GM23338 (cell line): Measurements from ENCODE around the gene OR10T2. TPM values are rescaled to one million over a fixed set of nuclear protein-coding genes. Genes with fewer than 3 reads are reported as not detected.

Experiments used
- ATAC-seq: fragments of 200-7000 bp; cut with Tn5 transposase; 3 replicates; pipeline ENCODE4 v1.9.1; 2020
- DNase-seq: peaks from one replicate; pipeline ENCODE4 v3.0.0-alpha.2; 2015; ENCODE audit warnings: low spot score
- H2AFZ ChIP-seq: fragments of 200-600 bp; sonication (generic); 2 replicates; pipeline ENCODE4 v1.8.0; 2016; ENCODE audit warnings: antibody characterized with exemption, mild to moderate bottlenecking, moderate library complexity
- H3F3A ChIP-seq: fragments of 200-600 bp; sonication (generic); replicated peaks from 2 replicates; pipeline ENCODE4 v1.8.0; 2017; ENCODE audit warnings: antibody characterized with exemption, mixed run types, low read depth
- H3K27ac ChIP-seq: fragments of 200-600 bp; sonication (generic); 2 replicates; pipeline ENCODE4 v1.6.1; 2016; ENCODE audit warnings: low read depth
- H3K27me3 ChIP-seq: fragments of 200-600 bp; sonication (generic); 2 replicates; pipeline ENCODE4 v1.8.0; 2016; ENCODE audit warnings: mild to moderate bottlenecking, mixed run types, moderate library complexity; ENCODE audit not compliant: insufficient read depth
- H3K36me3 ChIP-seq: fragments of 200-600 bp; sonication (generic); 2 replicates; pipeline ENCODE4 v1.8.0; 2016; ENCODE audit warnings: mild to moderate bottlenecking; ENCODE audit not compliant: insufficient read depth
- H3K4me1 ChIP-seq: fragments of 200-600 bp; sonication (generic); 2 replicates; pipeline ENCODE4 v1.8.0; 2016; ENCODE audit warnings: mild to moderate bottlenecking, moderate library complexity; ENCODE audit not compliant: insufficient read depth
- H3K4me2 ChIP-seq: fragments of 200-600 bp; sonication (generic); 2 replicates; pipeline ENCODE4 v1.7.1; 2017; ENCODE audit warnings: mixed run types
- H3K4me3 ChIP-seq: fragments of 200-600 bp; sonication (generic); 2 replicates; pipeline ENCODE4 v1.6.1; 2016; ENCODE audit warnings: mixed run types
- H3K79me2 ChIP-seq: fragments of 200-600 bp; sonication (generic); replicated peaks from 2 replicates; pipeline ENCODE4 v1.8.0; 2017; ENCODE audit warnings: mild to moderate bottlenecking; ENCODE audit not compliant: insufficient read depth
- H3K9me2 ChIP-seq: fragments of 200-600 bp; sonication (generic); 2 replicates; pipeline ENCODE4 v1.8.0; 2017; ENCODE audit not compliant: insufficient read depth
- H4K20me1 ChIP-seq: fragments of 200-600 bp; sonication (generic); replicated peaks from 2 replicates; pipeline ENCODE4 v1.8.0; 2017; ENCODE audit warnings: mild to moderate bottlenecking; ENCODE audit not compliant: insufficient read depth
- H3K27ac Mint-ChIP-seq: 2 replicates; pipeline ENCODE4 v1.8.0; 2020; ENCODE audit warnings: inconsistent platforms, mild to moderate bottlenecking, moderate library complexity, mixed read lengths
- H3K27me3 Mint-ChIP-seq: 3 replicates; pipeline ENCODE4 v1.8.0; 2022; ENCODE audit warnings: low read depth, mild to moderate bottlenecking, moderate library complexity, mixed read lengths, inconsistent platforms; ENCODE audit not compliant: insufficient read depth, poor library complexity
- H3K36me3 Mint-ChIP-seq: 3 replicates; pipeline ENCODE4 v1.8.0; 2021; ENCODE audit warnings: low read depth, mild to moderate bottlenecking, inconsistent platforms, moderate library complexity, mixed read lengths
- H3K4me1 Mint-ChIP-seq: 3 replicates; pipeline ENCODE4 v1.8.0; 2020; ENCODE audit warnings: mild to moderate bottlenecking, inconsistent platforms, mixed read lengths
- H3K4me3 Mint-ChIP-seq: 3 replicates; pipeline ENCODE4 v1.8.0; 2021; ENCODE audit warnings: moderate library complexity, mild to moderate bottlenecking, inconsistent platforms, mixed read lengths
- H3K9me3 Mint-ChIP-seq: 3 replicates; pipeline ENCODE4 v1.8.0; 2020; ENCODE audit warnings: moderate library complexity, mild to moderate bottlenecking, inconsistent platforms, mixed read lengths
- EZH2 ChIP-seq: fragments of 200-600 bp; sonication (generic); IDR thresholded peaks from one replicate; pipeline ENCODE4 v1.8.0; 2017; ENCODE audit warnings: antibody characterized with exemption, mild to moderate bottlenecking, low read depth; ENCODE audit not compliant: unreplicated experiment
- EZH2phosphoT487 ChIP-seq: fragments of 200-600 bp; sonication (generic); IDR thresholded peaks from one replicate; pipeline ENCODE4 v1.8.1; 2018; ENCODE audit warnings: antibody characterized with exemption; ENCODE audit not compliant: unreplicated experiment
- JUNB ChIP-seq: IDR thresholded peaks from one replicate; pipeline ENCODE4 v1.6.1; 2016; ENCODE audit warnings: antibody characterized with exemption; ENCODE audit not compliant: unreplicated experiment
- NANOG ChIP-seq: IDR thresholded peaks from 2 replicates; pipeline ENCODE4 v1.6.1; 2016; ENCODE audit warnings: antibody characterized with exemption, borderline replicate concordance
- POLR2AphosphoS5 ChIP-seq: IDR thresholded peaks from 2 replicates; pipeline ENCODE4 v1.6.1; 2016; ENCODE audit warnings: antibody characterized with exemption, low read depth
- STAT1 ChIP-seq: IDR thresholded peaks from one replicate; pipeline ENCODE4 v1.6.1; 2016; ENCODE audit warnings: antibody characterized with exemption; ENCODE audit not compliant: unreplicated experiment
- ZNF114 ChIP-seq: fragments of 250-450 bp; sonication (Bioruptor Pico); IDR thresholded peaks from 2 replicates; pipeline ENCODE4 v1.5.0; 2020; ENCODE audit warnings: mild to moderate bottlenecking, moderate library complexity
- polyA plus RNA-seq: library from polyadenylated mRNA; unstranded; fragments of >200 nt; fragmentation: Nextera tagmentation; extraction: Ambion mirVana; gene quantifications from 2 replicates; pipeline ENCODE4 v1.2.1, GENCODE V29; 2016
- total RNA-seq: library from RNA; depleted of rRNA; stranded (reverse); fragments of >200 nt; shearing (Covaris generic); gene quantifications from 2 replicates; pipeline ENCODE4 v1.2.3, GENCODE V29; 2014
- TF ChIP-seq, protein P1 (sequence below), 2 experiments: fragments of 200-600 bp in 1 of 2; sonication (generic) in 1 of 2; conservative IDR thresholded peaks; 2 replicates each; pipeline versions ENCODE4 v1.5.1 to v1.6.1; 2016 to 2017; ENCODE audit warnings: antibody characterized with exemption in 2 of 2, low read depth in 2 of 2, mild to moderate bottlenecking in 2 of 2, moderate library complexity in 1 of 2
- TF ChIP-seq, protein P2 (sequence below): fragments of 250-450 bp; sonication (Bioruptor Pico); IDR thresholded peaks from 2 replicates; pipeline ENCODE4 v1.5.0; 2020; ENCODE audit warnings: mild to moderate bottlenecking, moderate library complexity
- TF ChIP-seq, protein P3 (sequence below): IDR thresholded peaks from one replicate; pipeline ENCODE4 v1.6.1; 2018; ENCODE audit warnings: antibody characterized with exemption; ENCODE audit not compliant: unreplicated experiment

The OR10T2 gene
- total and polyA plus RNA-seq, 2 experiments from 2014 or later = not detected

DNA sequence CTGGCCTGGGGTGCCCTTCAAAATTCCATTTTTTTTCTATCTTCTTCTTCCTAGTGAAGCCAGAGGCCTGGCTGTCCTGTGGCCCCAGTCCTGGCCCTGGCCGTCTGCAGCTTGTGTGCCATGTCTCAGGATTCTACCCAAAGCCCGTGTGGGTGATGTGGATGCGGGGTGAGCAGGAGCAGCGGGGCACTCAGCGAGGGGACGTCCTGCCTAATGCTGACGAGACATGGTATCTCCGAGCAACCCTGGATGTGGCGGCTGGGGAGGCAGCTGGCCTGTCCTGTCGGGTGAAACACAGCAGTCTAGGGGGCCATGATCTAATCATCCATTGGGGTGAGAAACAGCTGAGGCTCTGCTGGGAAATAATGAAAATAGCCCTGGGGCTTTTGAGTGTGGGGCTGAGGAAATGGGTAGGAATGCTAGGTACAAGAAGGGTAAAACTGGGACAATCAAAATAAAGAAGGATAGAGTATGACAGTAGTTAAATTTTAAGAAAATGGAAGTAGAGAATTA, 43.4 kb downstream of the OR10T2 start:
- Mint-ChIP-seq H3K4me3 (no peak overlapping the region), H3K9me3 (no peaks in the 10 kb centered on the region; the same call in 2 of the 3 replicates), H3K4me1 (peaks cover 10% of the 10 kb centered on the region; the same call in 2 of the 3 replicates), H3K27ac (no peak overlapping the region), H3K36me3 (no peaks in the 10 kb centered on the region), H3K27me3 (peaks cover 2% of the 10 kb centered on the region)
- Histone ChIP-seq H3K27ac (no peak overlapping the region), H3K4me3 (no peak overlapping the region), H3F3A (no peaks in the 10 kb centered on the region), H3K36me3 (no peaks in the 10 kb centered on the region), H3K79me2 (no peaks in the 10 kb centered on the region), H3K4me2 (no peak overlapping the region), H3K9me2 (0 out of 2 replicates have a peak, but pooled peaks cover 4% of the 10 kb centered on the region), H2AFZ (0 out of 2 replicates have a peak overlapping the region, but pooled peaks have one; percentile 23), H4K20me1 (no peaks in the 10 kb centered on the region; the same call in 1 of the 2 replicates), H3K4me1 (peaks cover 7% of the 10 kb centered on the region; the same call in 1 of the 2 replicates), H3K27me3 (no peaks in the 10 kb centered on the region)
- DNase-seq (no peak), ATAC-seq (no peak)
- TF ChIP-seq POLR2AphosphoS5 (no peak), EZH2phosphoT487 (no peak), NANOG (no peak), JUNB (no peak), EZH2 (no peak), STAT1 (no peak), ZNF114 (CRISPR knock-in tag) (no peak)
- TF ChIP-seq, protein P1, sequence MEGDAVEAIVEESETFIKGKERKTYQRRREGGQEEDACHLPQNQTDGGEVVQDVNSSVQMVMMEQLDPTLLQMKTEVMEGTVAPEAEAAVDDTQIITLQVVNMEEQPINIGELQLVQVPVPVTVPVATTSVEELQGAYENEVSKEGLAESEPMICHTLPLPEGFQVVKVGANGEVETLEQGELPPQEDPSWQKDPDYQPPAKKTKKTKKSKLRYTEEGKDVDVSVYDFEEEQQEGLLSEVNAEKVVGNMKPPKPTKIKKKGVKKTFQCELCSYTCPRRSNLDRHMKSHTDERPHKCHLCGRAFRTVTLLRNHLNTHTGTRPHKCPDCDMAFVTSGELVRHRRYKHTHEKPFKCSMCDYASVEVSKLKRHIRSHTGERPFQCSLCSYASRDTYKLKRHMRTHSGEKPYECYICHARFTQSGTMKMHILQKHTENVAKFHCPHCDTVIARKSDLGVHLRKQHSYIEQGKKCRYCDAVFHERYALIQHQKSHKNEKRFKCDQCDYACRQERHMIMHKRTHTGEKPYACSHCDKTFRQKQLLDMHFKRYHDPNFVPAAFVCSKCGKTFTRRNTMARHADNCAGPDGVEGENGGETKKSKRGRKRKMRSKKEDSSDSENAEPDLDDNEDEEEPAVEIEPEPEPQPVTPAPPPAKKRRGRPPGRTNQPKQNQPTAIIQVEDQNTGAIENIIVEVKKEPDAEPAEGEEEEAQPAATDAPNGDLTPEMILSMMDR (conservative IDR thresholded peaks at IDR 0.05; ENCODE audit: low read depth in 2 of 2) = no peak
- TF ChIP-seq, protein P2, sequence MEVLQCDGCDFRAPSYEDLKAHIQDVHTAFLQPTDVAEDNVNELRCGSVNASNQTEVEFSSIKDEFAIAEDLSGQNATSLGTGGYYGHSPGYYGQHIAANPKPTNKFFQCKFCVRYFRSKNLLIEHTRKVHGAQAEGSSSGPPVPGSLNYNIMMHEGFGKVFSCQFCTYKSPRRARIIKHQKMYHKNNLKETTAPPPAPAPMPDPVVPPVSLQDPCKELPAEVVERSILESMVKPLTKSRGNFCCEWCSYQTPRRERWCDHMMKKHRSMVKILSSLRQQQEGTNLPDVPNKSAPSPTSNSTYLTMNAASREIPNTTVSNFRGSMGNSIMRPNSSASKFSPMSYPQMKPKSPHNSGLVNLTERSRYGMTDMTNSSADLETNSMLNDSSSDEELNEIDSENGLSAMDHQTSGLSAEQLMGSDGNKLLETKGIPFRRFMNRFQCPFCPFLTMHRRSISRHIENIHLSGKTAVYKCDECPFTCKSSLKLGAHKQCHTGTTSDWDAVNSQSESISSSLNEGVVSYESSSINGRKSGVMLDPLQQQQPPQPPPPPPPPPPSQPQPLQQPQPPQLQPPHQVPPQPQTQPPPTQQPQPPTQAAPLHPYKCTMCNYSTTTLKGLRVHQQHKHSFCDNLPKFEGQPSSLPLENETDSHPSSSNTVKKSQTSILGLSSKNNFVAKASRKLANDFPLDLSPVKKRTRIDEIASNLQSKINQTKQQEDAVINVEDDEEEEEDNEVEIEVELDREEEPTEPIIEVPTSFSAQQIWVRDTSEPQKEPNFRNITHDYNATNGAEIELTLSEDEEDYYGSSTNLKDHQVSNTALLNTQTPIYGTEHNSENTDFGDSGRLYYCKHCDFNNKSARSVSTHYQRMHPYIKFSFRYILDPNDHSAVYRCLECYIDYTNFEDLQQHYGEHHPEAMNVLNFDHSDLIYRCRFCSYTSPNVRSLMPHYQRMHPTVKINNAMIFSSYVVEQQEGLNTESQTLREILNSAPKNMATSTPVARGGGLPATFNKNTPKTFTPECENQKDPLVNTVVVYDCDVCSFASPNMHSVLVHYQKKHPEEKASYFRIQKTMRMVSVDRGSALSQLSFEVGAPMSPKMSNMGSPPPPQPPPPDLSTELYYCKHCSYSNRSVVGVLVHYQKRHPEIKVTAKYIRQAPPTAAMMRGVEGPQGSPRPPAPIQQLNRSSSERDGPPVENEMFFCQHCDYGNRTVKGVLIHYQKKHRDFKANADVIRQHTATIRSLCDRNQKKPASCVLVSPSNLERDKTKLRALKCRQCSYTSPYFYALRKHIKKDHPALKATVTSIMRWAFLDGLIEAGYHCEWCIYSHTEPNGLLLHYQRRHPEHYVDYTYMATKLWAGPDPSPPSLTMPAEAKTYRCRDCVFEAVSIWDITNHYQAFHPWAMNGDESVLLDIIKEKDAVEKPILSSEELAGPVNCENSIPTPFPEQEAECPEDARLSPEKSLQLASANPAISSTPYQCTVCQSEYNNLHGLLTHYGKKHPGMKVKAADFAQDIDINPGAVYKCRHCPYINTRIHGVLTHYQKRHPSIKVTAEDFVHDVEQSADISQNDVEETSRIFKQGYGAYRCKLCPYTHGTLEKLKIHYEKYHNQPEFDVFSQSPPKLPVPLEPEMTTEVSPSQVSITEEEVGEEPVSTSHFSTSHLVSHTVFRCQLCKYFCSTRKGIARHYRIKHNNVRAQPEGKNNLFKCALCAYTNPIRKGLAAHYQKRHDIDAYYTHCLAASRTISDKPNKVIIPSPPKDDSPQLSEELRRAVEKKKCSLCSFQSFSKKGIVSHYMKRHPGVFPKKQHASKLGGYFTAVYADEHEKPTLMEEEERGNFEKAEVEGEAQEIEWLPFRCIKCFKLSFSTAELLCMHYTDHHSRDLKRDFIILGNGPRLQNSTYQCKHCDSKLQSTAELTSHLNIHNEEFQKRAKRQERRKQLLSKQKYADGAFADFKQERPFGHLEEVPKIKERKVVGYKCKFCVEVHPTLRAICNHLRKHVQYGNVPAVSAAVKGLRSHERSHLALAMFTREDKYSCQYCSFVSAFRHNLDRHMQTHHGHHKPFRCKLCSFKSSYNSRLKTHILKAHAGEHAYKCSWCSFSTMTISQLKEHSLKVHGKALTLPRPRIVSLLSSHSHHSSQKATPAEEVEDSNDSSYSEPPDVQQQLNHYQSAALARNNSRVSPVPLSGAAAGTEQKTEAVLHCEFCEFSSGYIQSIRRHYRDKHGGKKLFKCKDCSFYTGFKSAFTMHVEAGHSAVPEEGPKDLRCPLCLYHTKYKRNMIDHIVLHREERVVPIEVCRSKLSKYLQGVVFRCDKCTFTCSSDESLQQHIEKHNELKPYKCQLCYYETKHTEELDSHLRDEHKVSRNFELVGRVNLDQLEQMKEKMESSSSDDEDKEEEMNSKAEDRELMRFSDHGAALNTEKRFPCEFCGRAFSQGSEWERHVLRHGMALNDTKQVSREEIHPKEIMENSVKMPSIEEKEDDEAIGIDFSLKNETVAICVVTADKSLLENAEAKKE = no peak
- TF ChIP-seq, protein P3, sequence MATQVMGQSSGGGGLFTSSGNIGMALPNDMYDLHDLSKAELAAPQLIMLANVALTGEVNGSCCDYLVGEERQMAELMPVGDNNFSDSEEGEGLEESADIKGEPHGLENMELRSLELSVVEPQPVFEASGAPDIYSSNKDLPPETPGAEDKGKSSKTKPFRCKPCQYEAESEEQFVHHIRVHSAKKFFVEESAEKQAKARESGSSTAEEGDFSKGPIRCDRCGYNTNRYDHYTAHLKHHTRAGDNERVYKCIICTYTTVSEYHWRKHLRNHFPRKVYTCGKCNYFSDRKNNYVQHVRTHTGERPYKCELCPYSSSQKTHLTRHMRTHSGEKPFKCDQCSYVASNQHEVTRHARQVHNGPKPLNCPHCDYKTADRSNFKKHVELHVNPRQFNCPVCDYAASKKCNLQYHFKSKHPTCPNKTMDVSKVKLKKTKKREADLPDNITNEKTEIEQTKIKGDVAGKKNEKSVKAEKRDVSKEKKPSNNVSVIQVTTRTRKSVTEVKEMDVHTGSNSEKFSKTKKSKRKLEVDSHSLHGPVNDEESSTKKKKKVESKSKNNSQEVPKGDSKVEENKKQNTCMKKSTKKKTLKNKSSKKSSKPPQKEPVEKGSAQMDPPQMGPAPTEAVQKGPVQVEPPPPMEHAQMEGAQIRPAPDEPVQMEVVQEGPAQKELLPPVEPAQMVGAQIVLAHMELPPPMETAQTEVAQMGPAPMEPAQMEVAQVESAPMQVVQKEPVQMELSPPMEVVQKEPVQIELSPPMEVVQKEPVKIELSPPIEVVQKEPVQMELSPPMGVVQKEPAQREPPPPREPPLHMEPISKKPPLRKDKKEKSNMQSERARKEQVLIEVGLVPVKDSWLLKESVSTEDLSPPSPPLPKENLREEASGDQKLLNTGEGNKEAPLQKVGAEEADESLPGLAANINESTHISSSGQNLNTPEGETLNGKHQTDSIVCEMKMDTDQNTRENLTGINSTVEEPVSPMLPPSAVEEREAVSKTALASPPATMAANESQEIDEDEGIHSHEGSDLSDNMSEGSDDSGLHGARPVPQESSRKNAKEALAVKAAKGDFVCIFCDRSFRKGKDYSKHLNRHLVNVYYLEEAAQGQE = no peak
